Lung (tissue), 12 donors: Measurements from ENCODE around the gene CHD9. TPM values are rescaled to one million over a fixed set of nuclear protein-coding genes. Genes with fewer than 3 reads are reported as not detected.
A peak's percentile ranks its signal among the peaks of the same experiment; 100 is the strongest.

Source experiments
- ATAC-seq: fragments of 200-7000 bp; cut with Tn5 transposase; one replicate; pipeline ENCODE4 v1.9.1; 2020; ENCODE audit warnings: moderate number of reproducible peaks; ENCODE audit not compliant: insufficient read depth, low FRiP score
- DNase-seq, 3 donors: peaks; one replicate each; pipeline ENCODE4 v3.0.0-alpha.2; 2013 to 2017
- H3K27ac ChIP-seq, 2 donors: one replicate each; pipeline ENCODE4 v1.5.1; 2013; ENCODE audit warnings: mild to moderate bottlenecking in 2 of 2, moderate library complexity in 2 of 2, control low read depth in 1 of 2, inconsistent platforms in 1 of 2, low read depth in 1 of 2, low read length in 1 of 2
- H3K27me3 ChIP-seq, 3 donors: one replicate each; pipeline ENCODE4 v1.5.1; 2013; ENCODE audit warnings: low read length in 2 of 3; ENCODE audit not compliant: control insufficient read depth in 3 of 3, insufficient read depth in 3 of 3
- H3K36me3 ChIP-seq, 4 donors: one replicate each; pipeline ENCODE4 v1.5.1; 2013; ENCODE audit warnings: low read length in 4 of 4, mild to moderate bottlenecking in 1 of 4, moderate library complexity in 1 of 4; ENCODE audit not compliant: control insufficient read depth in 4 of 4, insufficient read depth in 4 of 4
- H3K4me1 ChIP-seq, 5 donors: one replicate each; pipeline ENCODE4 v1.5.1; 2013; ENCODE audit warnings: low read length in 5 of 5, mild to moderate bottlenecking in 2 of 5, moderate library complexity in 1 of 5; ENCODE audit not compliant: control insufficient read depth in 5 of 5, insufficient read depth in 5 of 5
- H3K4me3 ChIP-seq: one replicate; pipeline ENCODE4 v1.5.1; 2013; ENCODE audit warnings: mild to moderate bottlenecking, control low read depth, moderate library complexity
- H3K9ac ChIP-seq, 2 donors: one replicate each; pipeline ENCODE4 v1.5.1; 2013; ENCODE audit warnings: low read length in 2 of 2, control low read depth in 1 of 2; ENCODE audit not compliant: insufficient read depth in 1 of 2
- H3K9me3 ChIP-seq, 4 donors: one replicate each; pipeline ENCODE4 v1.5.1; 2013; ENCODE audit warnings: low read length in 3 of 4, mild to moderate bottlenecking in 1 of 4, moderate library complexity in 1 of 4; ENCODE audit not compliant: control insufficient read depth in 4 of 4, insufficient read depth in 3 of 4
- WGBS, 2 donors: extraction: QIAGEN DNeasy Blood & Tissue Kit; methylation state at CpG; one replicate each; pipeline ENCODE4 v1.1.7; 2013; 5-methylcytosine and 5-hydroxymethylcytosine counted together
- polyA plus RNA-seq, 2 donors: library from polyadenylated mRNA; stranded (reverse); fragments of 200-250 nt; gene quantifications; one replicate each; pipeline ENCODE4 v1.2.1, GENCODE V29; 2013
- total RNA-seq, 2 donors: library from RNA; depleted of rRNA in 1 of 2; stranded (reverse); fragments of >200 nt in 1 of 2; gene quantifications; one replicate each; pipeline ENCODE4 v1.2.1, GENCODE V29; 2014 to 2021
- TF ChIP-seq, protein P1 (sequence below): IDR thresholded peaks from 2 replicates; pipeline ENCODE4 v1.5.1; 2012; ENCODE audit warnings: mild to moderate bottlenecking; ENCODE audit errors: control extremely low read depth, extremely low read depth
- donor health status: control.
- donor health status: control.
- donor health status: Bipolar disorder and iron deficiency.
- donor health status: healthy.
- donor health status: DM: yes; HTN: yes; CAD: no.

Gene CHD9
- total and polyA plus RNA-seq, 4 donors: 12.7 to 138 (median 39.4) TPM

DNA sequence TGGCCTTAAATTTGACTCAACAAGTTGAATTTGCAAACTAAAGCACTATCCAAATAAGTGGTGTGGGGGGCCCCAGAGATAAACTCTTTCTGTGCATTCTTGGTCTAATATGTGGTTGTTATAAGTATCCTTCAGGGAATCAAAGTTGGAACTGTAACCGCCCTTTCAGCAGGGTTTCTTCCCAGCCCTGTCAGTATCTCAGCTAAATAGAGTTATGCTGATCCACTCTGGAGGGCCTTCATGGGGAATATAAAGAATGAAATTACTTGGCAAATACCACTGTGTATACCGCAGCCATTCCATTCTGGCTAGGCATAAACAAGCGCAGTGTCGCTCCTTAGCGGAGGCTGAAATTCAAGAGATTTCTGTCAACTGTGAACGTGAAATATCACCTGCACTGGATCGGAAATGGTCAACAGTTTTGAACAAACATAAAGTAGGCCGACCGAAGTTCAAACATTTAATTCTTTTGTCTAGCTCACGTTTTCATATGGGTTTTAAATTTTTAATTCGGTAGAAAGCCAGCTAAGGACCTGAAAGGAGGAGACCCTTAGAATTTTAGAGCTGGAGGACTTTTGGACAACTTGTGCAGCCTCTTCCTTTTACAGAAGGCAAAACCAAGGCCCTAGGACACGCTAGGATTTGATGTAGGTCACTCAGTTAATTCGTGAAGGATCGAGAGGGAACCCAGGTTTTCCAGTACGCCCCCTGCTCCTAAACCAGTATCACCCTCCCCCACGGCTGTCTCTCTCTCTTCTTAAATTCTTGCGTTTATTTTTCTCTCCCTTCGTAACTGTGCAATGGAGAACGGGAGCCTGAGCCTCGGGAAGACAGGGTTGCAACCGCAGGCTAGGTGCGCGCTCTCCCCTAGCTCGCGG, 74.7 kb downstream of the CHD9 start:
- no peak for ATAC-seq

DNA sequence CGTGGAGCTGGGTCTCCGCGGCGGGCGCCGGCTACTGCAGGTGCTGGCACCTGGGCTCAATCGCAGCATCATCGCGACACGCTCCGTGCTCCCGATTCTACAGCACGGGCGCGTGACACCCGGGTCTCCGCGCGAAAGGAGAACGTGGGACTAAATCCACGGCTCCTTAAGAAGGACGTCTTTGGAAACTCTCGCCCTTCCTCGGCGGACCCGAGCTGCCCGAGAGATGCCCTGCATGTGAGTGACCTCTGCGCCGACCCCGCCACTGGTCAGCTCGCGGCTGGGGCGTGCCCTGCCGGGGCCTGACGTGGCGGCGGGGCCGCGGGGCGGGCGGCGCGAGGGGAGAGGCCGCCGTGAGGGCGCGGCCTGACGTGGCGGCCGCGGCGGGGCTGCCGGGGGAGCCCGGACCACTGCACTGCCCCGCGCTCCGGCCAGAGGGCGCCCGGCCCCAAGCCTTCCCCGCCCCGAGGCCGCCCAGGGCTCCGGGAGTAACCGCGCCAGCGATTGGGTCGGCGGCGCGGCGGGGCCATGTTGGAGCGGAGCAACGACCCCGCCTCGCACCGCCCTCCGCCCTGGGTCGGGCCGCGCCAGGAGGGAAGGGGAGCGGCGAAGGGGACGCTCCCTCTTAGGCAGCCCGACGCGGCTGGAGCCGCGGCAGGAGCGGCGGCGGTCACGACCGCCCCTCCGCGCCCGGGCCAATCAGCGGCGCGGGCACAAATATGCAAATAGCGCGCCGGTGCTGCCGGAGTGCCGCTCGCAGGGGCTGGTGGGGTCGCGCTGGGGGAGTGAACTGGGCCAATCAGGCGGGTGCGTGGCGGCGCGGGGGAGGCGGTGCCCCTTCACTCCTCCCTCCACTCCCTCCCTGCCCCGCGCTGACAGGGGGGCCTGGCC, 75.6 kb downstream of the CHD9 start:
- peak; percentile 96 to 97 (median 96) for DNase-seq
- peak overlapping the region; percentile 83 for H3K4me3 ChIP-seq
- WGBS, 2 donors: 0% methylated on average over 80 to 115 of the region's 115 CpGs
- TF ChIP-seq, protein P1, sequence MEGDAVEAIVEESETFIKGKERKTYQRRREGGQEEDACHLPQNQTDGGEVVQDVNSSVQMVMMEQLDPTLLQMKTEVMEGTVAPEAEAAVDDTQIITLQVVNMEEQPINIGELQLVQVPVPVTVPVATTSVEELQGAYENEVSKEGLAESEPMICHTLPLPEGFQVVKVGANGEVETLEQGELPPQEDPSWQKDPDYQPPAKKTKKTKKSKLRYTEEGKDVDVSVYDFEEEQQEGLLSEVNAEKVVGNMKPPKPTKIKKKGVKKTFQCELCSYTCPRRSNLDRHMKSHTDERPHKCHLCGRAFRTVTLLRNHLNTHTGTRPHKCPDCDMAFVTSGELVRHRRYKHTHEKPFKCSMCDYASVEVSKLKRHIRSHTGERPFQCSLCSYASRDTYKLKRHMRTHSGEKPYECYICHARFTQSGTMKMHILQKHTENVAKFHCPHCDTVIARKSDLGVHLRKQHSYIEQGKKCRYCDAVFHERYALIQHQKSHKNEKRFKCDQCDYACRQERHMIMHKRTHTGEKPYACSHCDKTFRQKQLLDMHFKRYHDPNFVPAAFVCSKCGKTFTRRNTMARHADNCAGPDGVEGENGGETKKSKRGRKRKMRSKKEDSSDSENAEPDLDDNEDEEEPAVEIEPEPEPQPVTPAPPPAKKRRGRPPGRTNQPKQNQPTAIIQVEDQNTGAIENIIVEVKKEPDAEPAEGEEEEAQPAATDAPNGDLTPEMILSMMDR: peak; percentile 52
- H3K36me3 ChIP-seq: no peaks in the 10 kb centered on the region
- H3K9me3 ChIP-seq: no peaks in the 10 kb centered on the region
- no peaks in the 10 kb centered on the region for H3K27me3 ChIP-seq
- peaks cover 0 to 15% (median 10%) of the 10 kb centered on the region in 5 donors for H3K4me1 ChIP-seq
- H3K27ac ChIP-seq: peak overlapping the region; percentile 91 to 98
- ATAC-seq: peak; percentile 94
- H3K9ac ChIP-seq: peak overlapping the region; percentile 75 to 86

More for the DNA sequence above, 74.7 kb downstream of the CHD9 start:
- Histone ChIP-seq H3K27ac (peak overlapping the region; percentile 90 to 98), H3K27me3 (no peaks in the 10 kb centered on the region), H3K4me3 (peak overlapping the region; percentile 45), H3K36me3 (no peaks in the 10 kb centered on the region), H3K4me1 (peaks cover 0 to 13% (median 10%) of the 10 kb centered on the region in 5 donors), H3K9ac (peak overlapping the region; percentile 75 to 86), H3K9me3 (no peaks in the 10 kb centered on the region)
- TF ChIP-seq, protein P1: no peak
- 30 to 35% methylated on average over 25 of the region's 25 CpGs for WGBS, 2 donors
- DNase-seq: peak; percentile 35 to 77 (median 71)

DNA sequence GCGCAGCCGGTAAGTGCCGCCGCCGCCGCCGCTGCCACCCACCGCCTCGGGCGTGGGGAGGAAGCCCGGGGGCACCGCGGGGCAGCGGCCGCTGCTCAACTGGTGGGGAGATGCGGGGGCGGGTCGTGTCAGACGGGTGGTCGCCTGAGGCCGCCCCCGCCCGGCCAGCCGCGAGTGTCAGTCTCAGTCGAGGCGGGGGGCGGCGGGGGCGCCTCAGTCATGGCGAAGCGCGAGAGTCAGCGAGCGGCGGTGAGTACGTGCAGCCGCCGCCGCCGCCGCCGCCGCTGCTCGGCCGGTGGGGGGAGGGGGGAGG, 76.2 kb downstream of the CHD9 start:
- peaks cover 0 to 15% (median 10%) of the 10 kb centered on the region in 5 donors for H3K4me1 ChIP-seq
- no peaks in the 10 kb centered on the region for H3K27me3 ChIP-seq
- no peak overlapping the region for H3K9ac ChIP-seq
- WGBS, 2 donors: 0 to 1% methylated on average over 6 to 41 of the region's 46 CpGs
- TF ChIP-seq, protein P1: no peak
- peak overlapping the region; percentile 91 to 98 for H3K27ac ChIP-seq
- ATAC-seq (no peak), DNase-seq (no peak)
- H3K4me3 ChIP-seq: peak overlapping the region; percentile 83
- H3K9me3 ChIP-seq: no peaks in the 10 kb centered on the region
- H3K36me3 ChIP-seq: no peaks in the 10 kb centered on the region
